ENCODE data around the gene P2RX1. TPM values are rescaled to one million over a fixed set of nuclear protein-coding genes. Genes with fewer than 3 reads are reported as not detected.

P2RX1 gene
- total RNA-seq, 1 experiment from 2014 or later, result not detected

DNA sequence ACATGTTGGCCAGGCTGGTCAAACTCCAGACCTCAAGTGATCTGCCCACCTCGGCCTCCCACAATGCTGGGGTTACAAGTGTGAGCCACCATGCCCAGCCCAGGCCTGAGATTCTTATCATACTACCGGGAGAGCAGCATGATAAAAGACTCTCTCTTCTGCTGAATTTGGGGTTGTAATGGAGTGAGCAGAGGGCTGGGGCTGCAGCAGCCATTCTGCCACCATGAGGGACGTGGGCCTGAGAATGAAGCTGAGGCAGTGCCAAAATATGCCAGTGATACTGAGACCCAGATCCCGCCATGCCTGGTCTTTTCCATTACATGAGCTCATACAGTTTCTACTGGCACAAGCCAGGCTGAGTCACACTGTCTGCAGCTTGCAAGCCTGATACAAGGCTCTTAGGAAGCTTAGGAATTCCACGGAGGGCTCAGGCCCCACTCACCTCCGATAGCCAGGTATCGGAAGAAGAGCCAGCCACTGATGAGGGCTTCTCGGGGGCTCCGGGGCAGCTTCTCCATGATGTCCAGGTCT, 19.6 kb upstream of the P2RX1 start:
- no CpG with 5 or more reads among the region's 9 CpGs for WGBS (ENCODE audit: extremely low coverage, insufficient read length, low lambda C conversion rate)

More for the DNA sequence above, 19.6 kb upstream of the P2RX1 start:
- peaks cover 0 to 4% of the 10 kb centered on the region in 2 experiments; a peak in 2 of 4 replicates for H3K4me1 Mint-ChIP-seq
- Histone ChIP-seq H3K79me1 (ENCODE audit: insufficient read depth, low read depth, low read length, poor library complexity, severe bottlenecking) (no peaks in the 10 kb centered on the region), H3K4me2 (ENCODE audit: insufficient read depth, insufficient read length, low read length) (no peak overlapping the region), H4K8ac (replicated peaks; ENCODE audit: insufficient read length, low read depth, low read length) (no peak overlapping the region), H3K79me2 (ENCODE audit: insufficient read depth, low read length) (no peaks in the 10 kb centered on the region), H2BK120ac (ENCODE audit: low read depth, low read length, poor library complexity, severe bottlenecking) (no peak overlapping the region), H3K9me3 (ENCODE audit: control insufficient read depth, low read depth, low read length) (no peaks in the 10 kb centered on the region), H3T11ph (ENCODE audit: low read length) (no peak overlapping the region), H3K27me3 (ENCODE audit: insufficient read depth, low read length) (no peaks in the 10 kb centered on the region), H2AK5ac (ENCODE audit: insufficient read length, low read length) (no peak overlapping the region), H3K14ac (ENCODE audit: insufficient read depth, low read length) (no peak overlapping the region), H2BK20ac (ENCODE audit: low read depth, low read length, poor library complexity, severe bottlenecking) (no peak overlapping the region), H4K91ac (ENCODE audit: insufficient read length, low read depth, low read length) (no peak overlapping the region), H3K56ac (ENCODE audit: insufficient read length, low read depth, low read length) (no peak overlapping the region), H4K20me1 (ENCODE audit: control insufficient read depth, insufficient read depth, insufficient read length) (no peaks in the 10 kb centered on the region), H3K23me2 (ENCODE audit: insufficient read length, low read depth, low read length, poor library complexity, severe bottlenecking) (no peaks in the 10 kb centered on the region), H4K5ac (ENCODE audit: insufficient read length, low read depth, low read length) (no peak overlapping the region), H2BK5ac (ENCODE audit: insufficient read length, low read length) (no peak overlapping the region), H2BK12ac (ENCODE audit: insufficient read length, low read depth, low read length) (no peak overlapping the region), H3K18ac (ENCODE audit: insufficient read length, low read depth, low read length) (no peak overlapping the region), H3K23ac (ENCODE audit: insufficient read length, low read depth, low read length) (no peak overlapping the region), H3K4ac (ENCODE audit: low read depth, low read length) (no peak overlapping the region), H2AFZ (ENCODE audit: low read length) (no peak overlapping the region), H2BK15ac (ENCODE audit: low read depth, low read length) (no peak overlapping the region), H3K4me1 (ENCODE audit: insufficient read depth, low read length) (no peaks in the 10 kb centered on the region), H3K27ac (ENCODE audit: insufficient read length, low read depth, low read length) (no peak overlapping the region), H3K9ac (ENCODE audit: extremely low read depth, insufficient read length, low read length) (no peak overlapping the region)
- H3K4me3 Mint-ChIP-seq, result no peak overlapping the region; a peak in 1 of 5 replicates
- DNase-seq, result no peak
- H3K36me3 Mint-ChIP-seq (ENCODE audit: insufficient read depth in 1 of 3, low read depth in 3 of 3), result peaks cover 9 to 26% (median 21%) of the 10 kb centered on the region in 3 experiments; a peak in 6 of 7 replicates
- no peaks in the 10 kb centered on the region for H3K9me3 Mint-ChIP-seq
- 0 out of 7 replicates have a peak overlapping the region, but pooled peaks of 1 of the 3 experiments have one; percentile 44 for H3K27ac Mint-ChIP-seq
- H3K27me3 Mint-ChIP-seq (ENCODE audit: low read depth), result no peaks in the 10 kb centered on the region
- no peak for TF ChIP-seq CTCF (conservative IDR thresholded peaks at IDR 0.05)
